ENCODE measurements around the gene FBXL13. TPM values are rescaled to one million over a fixed set of nuclear protein-coding genes. Genes with fewer than 3 reads are reported as not detected.
A peak's percentile ranks its signal among the peaks of the same experiment; 100 is the strongest.
"Not testable (repeated sequence)": the region's sequence is repeated elsewhere in the genome, so short reads cannot be mapped to it uniquely, and the experiment has no call there.

Gene FBXL13
- total RNA-seq, 4 donors from 2014 or later = 0.40 to 0.95 (median 0.51) TPM

DNA sequence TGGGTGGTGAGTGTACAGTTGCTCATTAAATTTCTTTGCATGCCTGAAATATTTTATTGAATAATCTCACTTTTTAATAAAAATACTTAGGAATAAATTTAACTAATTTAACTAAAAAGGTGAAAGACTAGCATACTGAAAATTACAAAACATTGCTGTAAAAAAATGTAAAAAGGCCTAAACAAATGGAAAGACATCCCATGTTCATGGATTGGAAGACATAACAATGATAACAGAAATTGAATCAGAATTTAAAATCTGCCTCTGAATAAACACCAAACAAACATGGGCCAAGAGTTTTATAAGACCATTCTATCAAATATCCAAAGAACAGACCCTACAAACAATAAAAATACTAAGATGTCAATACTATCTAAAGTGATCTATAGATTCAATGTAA lies 94.9 kb downstream of the FBXL13 start:
- intact Hi-C loops (cut with DNase I) = no loop called here
- H3K36me3 ChIP-seq = no peaks in the 10 kb centered on the region
- DNase-seq = no peak
- H3K27ac ChIP-seq = no peak overlapping the region
- no peaks in the 10 kb centered on the region for H3K27me3 ChIP-seq
- TF ChIP-seq POLR2A (IDR thresholded peaks at IDR 0.05) (no peak), CTCF (IDR thresholded peaks at IDR 0.05) (no peak)
- H3K4me1 ChIP-seq = no peaks in the 10 kb centered on the region
- no peak overlapping the region for H3K4me3 ChIP-seq
- no peaks in the 10 kb centered on the region for H3K9me3 ChIP-seq

- no peaks in the 10 kb centered on the region for H3K27me3 ChIP-seq
- H3K27ac ChIP-seq = no peak overlapping the region
- no peak for TF ChIP-seq POLR2A (IDR thresholded peaks at IDR 0.05)
- H3K4me3 ChIP-seq = no peak overlapping the region
- H3K9me3 ChIP-seq = no peaks in the 10 kb centered on the region
- no peaks in the 10 kb centered on the region for H3K4me1 ChIP-seq
- no peaks in the 10 kb centered on the region for H3K36me3 ChIP-seq
- DNase-seq = no peak
- 51 to 56% methylated on average over 4 of the region's 6 CpGs for WGBS, 2 donors
- intact Hi-C loops (cut with DNase I) = no loop called here
These were observed 96.3 kb downstream of the FBXL13 start for GRCh38 chr7:102978284-102978683.

DNA sequence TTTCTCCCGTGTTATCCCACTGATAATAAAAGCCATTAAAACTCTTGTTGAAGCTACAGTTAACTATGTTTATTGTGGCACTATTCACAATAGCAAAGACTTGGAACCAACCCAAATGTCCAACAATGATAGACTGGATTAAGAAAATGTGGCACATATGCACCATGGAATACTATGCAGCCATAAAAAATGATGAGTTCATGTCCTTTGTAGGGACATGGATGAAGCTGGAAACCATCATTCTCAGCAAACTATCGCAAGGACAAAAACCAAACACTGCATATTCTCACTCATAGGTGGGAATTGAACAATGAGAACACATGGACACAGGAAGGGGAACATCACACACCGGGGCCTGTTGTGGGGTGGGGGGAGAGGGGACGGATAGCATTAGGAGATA lies 97.0 kb downstream of the FBXL13 start:
- H3K36me3 ChIP-seq, H3K27ac ChIP-seq: not testable (repeated sequence)
- 90 to 95% methylated on average over 3 to 4 of the region's 4 CpGs for WGBS, 2 donors

GRCh38 chr7:102976493-102976892 lies 98.1 kb downstream of the FBXL13 start:
- intact Hi-C loops (cut with DNase I) = no loop called here
- no peak for DNase-seq
- no peak overlapping the region for H3K27ac ChIP-seq
- H3K27me3 ChIP-seq = no peaks in the 10 kb centered on the region
- no peaks in the 10 kb centered on the region for H3K36me3 ChIP-seq
- no peaks in the 10 kb centered on the region for H3K4me1 ChIP-seq
- H3K9me3 ChIP-seq = no peaks in the 10 kb centered on the region
- 94 to 97% methylated on average over 8 of the region's 8 CpGs for WGBS, 2 donors
- TF ChIP-seq POLR2A (IDR thresholded peaks at IDR 0.05) (no peak), CTCF (IDR thresholded peaks at IDR 0.05) (no peak)
- H3K4me3 ChIP-seq = no peak overlapping the region

More for the DNA sequence above, 97.0 kb downstream of the FBXL13 start:
- H3K4me1 ChIP-seq; DNase-seq; H3K9me3 ChIP-seq; intact Hi-C loops (cut with DNase I); H3K27me3 ChIP-seq; H3K4me3 ChIP-seq: not testable (repeated sequence)

DNA sequence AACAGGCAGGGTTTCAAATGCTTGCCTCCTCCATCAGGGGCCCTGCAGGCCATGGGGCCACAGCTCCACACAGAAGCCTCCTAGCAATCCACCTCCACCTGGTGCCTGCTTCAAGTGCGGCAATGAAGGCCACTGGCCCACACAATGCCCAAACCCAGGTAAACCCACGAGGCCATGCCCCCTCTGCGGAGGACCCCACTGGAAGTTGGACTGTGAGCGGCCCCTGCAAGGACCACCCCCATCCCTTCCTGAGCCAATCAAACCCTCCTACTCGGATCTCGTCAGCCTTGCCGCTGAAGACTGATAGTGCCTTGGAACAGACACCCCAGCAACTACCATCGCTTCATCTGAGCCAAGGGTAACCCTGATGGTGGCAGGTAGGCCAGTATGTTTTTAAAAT lies 98.7 kb downstream of the FBXL13 start:
- Histone ChIP-seq H3K4me1 (no peaks in the 10 kb centered on the region), H3K27me3 (no peaks in the 10 kb centered on the region), H3K36me3 (no peaks in the 10 kb centered on the region), H3K27ac (no peak overlapping the region), H3K4me3 (no peak overlapping the region), H3K9me3 (no peaks in the 10 kb centered on the region)
- intact Hi-C loops (cut with DNase I) = no loop called here
- TF ChIP-seq POLR2A (IDR thresholded peaks at IDR 0.05) (no peak), CTCF (IDR thresholded peaks at IDR 0.05) (no peak)
- no peak for DNase-seq
- WGBS, 2 donors = 78 to 100% methylated on average over 1 to 7 of the region's 8 CpGs

DNA sequence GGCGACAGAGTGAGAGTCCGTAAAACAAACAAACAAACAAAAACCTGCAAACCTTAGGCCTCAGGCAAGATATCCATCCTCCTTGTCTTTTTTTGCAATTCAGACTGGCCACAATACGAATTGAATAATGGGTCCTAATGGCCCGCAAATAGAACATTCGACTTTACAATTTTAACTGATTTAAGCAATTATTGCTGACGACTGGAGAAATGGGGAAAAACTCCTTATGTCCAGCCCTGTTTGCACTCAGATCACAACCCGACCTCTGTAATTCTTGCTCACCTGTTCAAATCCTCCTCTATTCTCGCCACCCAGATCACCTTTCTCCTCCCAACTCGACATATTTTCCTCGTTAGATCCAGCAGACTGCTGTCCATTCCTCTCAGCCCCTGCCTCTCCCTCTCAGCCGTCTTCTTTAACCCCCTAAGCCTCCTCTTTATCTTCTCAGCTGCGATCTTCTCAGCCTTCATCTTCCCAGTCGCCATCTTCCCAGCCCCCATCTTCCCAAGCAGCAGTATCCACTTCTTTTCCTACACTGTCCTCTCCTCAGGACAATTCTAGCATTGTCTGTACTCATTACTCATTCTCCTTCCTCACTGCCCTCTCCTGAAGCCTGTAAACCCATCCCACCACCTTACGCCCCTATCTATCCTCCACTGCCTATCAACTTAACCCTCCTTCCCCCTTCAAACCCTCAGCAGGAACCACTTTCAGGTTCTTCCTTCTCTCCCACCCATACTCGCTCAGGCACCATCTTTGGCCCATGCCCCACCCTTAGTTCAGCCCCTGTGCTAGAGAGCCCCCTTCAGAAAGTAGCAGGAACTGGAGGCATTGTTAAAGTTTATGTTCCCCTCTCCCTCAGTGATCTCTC lies 100.0 kb downstream of the FBXL13 start:
- no peaks in the 10 kb centered on the region for H3K4me1 ChIP-seq
- DNase-seq = no peak
- no peaks in the 10 kb centered on the region for H3K9me3 ChIP-seq
- intact Hi-C loops (cut with DNase I) = no loop called here
- H3K36me3 ChIP-seq = no peaks in the 10 kb centered on the region
- H3K4me3 ChIP-seq = no peak overlapping the region
- no peaks in the 10 kb centered on the region for H3K27me3 ChIP-seq
- WGBS, 2 donors = 88 to 92% methylated on average over 14 to 15 of the region's 15 CpGs
- peak in 1 of 6 experiments; percentile 4 for TF ChIP-seq CTCF (IDR thresholded peaks at IDR 0.05)
- no peak for TF ChIP-seq POLR2A (IDR thresholded peaks at IDR 0.05)
- H3K27ac ChIP-seq = no peak overlapping the region
